T-cell (primary cell): ENCODE results near the gene SLC6A11. TPM values are rescaled to one million over a fixed set of nuclear protein-coding genes. Genes with fewer than 3 reads are reported as not detected.

Source experiments
- ATAC-seq, 4 experiments: fragments of 200-7000 bp in 3 of 4; fragments of 150-1000 bp in 1 of 4; cut with Tn5 transposase; replicated peaks in 1 of 4; 1 replicate in 3 of 4; 2 replicates in 1 of 4; pipeline ENCODE4 v1.10.0; 2021; ENCODE audit warnings: moderate library complexity in 3 of 4, mild to moderate bottlenecking in 2 of 4, moderate number of reproducible peaks in 1 of 4
- CTCF ChIA-PET, 2 donors: fragments of 300-600 bp; sonication (Branson Sonifier 250); formaldehyde crosslinking; loops; one replicate each; lab custom pipeline; 2022; ENCODE audit warnings: antibody characterized with exemption in 2 of 2; lab: Charles Lee
- POLR2A ChIA-PET, 2 donors: fragments of 300-600 bp; sonication (Branson Sonifier 250); formaldehyde crosslinking; loops; one replicate each; lab custom pipeline; 2022; ENCODE audit warnings: antibody characterized with exemption in 2 of 2; lab: Charles Lee
- DNase-seq, 35 experiments: peaks; one replicate each; pipeline versions ENCODE4 v3.0.0 to v3.0.0-alpha.2; 2013 to 2023
- H3K27ac ChIP-seq: one replicate; pipeline ENCODE4 v1.5.1; 2013; ENCODE audit warnings: low read length
- H3K27me3 ChIP-seq, 2 experiments: replicated peaks in 1 of 2; 1 replicate in 1 of 2; 2 replicates in 1 of 2; pipeline versions ENCODE4 v1.6.1 to v1.7.0; 2013; ENCODE audit warnings: low read length in 1 of 2, mixed read lengths in 1 of 2; ENCODE audit not compliant: control insufficient read depth in 2 of 2, insufficient read depth in 2 of 2; ENCODE audit errors: extremely low read depth in 1 of 2
- H3K36me3 ChIP-seq, 2 donors: 1 replicate in 1 of 2; 2 replicates in 1 of 2; pipeline versions ENCODE4 v1.6.1 to v1.7.0; 2013; ENCODE audit warnings: low read length in 1 of 2; ENCODE audit not compliant: control insufficient read depth in 2 of 2, insufficient read depth in 1 of 2; ENCODE audit errors: extremely low read depth in 1 of 2
- H3K4me1 ChIP-seq, 2 experiments: 1 replicate in 1 of 2; 2 replicates in 1 of 2; pipeline versions ENCODE4 v1.6.1 to v1.7.0; 2013; ENCODE audit warnings: low read length in 2 of 2, mixed read lengths in 1 of 2; ENCODE audit not compliant: insufficient read depth in 2 of 2, control insufficient read depth in 1 of 2; ENCODE audit errors: extremely low read depth in 1 of 2
- H3K4me3 ChIP-seq, 2 donors: 1 replicate in 1 of 2; 2 replicates in 1 of 2; pipeline versions ENCODE4 v1.5.1 to v1.7.0; 2013; ENCODE audit warnings: mild to moderate bottlenecking in 2 of 2, low read length in 1 of 2, moderate library complexity in 1 of 2; ENCODE audit not compliant: control insufficient read depth in 1 of 2; ENCODE audit errors: extremely low read depth in 1 of 2
- H3K9me3 ChIP-seq: 2 replicates; pipeline ENCODE4 v1.7.0; 2013
- H3K27ac Mint-ChIP-seq, 2 donors: one replicate each; pipeline ENCODE4 v1.8.0; 2020 to 2021; ENCODE audit warnings: mild to moderate bottlenecking in 2 of 2, mixed read lengths in 2 of 2
- H3K27me3 Mint-ChIP-seq, 2 donors: one replicate each; pipeline ENCODE4 v1.8.0; 2021 to 2022; ENCODE audit warnings: mixed read lengths in 2 of 2
- H3K36me3 Mint-ChIP-seq: one replicate; pipeline ENCODE4 v1.8.0; 2021; ENCODE audit warnings: mixed read lengths
- H3K4me1 Mint-ChIP-seq, 3 donors: one replicate each; pipeline ENCODE4 v1.8.0; 2020 to 2022; ENCODE audit warnings: mixed read lengths in 3 of 3, mild to moderate bottlenecking in 1 of 3
- H3K4me3 Mint-ChIP-seq, 3 donors: one replicate each; pipeline ENCODE4 v1.8.0; 2020 to 2022; ENCODE audit warnings: mild to moderate bottlenecking in 3 of 3, mixed read lengths in 3 of 3, moderate library complexity in 3 of 3
- H3K9me3 Mint-ChIP-seq, 3 donors: one replicate each; pipeline ENCODE4 v1.8.0; 2020 to 2022; ENCODE audit warnings: mixed read lengths in 3 of 3
- WGBS: methylation state at CpG from one replicate; pipeline ENCODE4 v1.1.5; 2013; ENCODE audit warnings: missing lambda C conversion rate; ENCODE audit not compliant: insufficient coverage; 5-methylcytosine and 5-hydroxymethylcytosine counted together
- total RNA-seq, 35 experiments: library from RNA in 6 of 35; stranded (reverse) in 6 of 35; fragments of 120-200 nt in 1 of 35; gene quantifications; one replicate each; pipeline versions ENCODE4 v1.2.1 to v1.2.4 and lab custom pipeline; 2013 to 2026

Gene SLC6A11
- total RNA-seq, 5 donors from 2014 or later (not counting 1 experiment from before 2014, with no cell fraction given): not detected

- ATAC-seq (no peak), DNase-seq (no peak)
- POLR2A ChIA-PET: no interaction called here
- CTCF ChIA-PET: no interaction called here
- no peak overlapping the region for H3K4me3 ChIP-seq
- no peaks in the 10 kb centered on the region for H3K36me3 ChIP-seq
- Mint-ChIP-seq H3K4me1 (no peaks in the 10 kb centered on the region), H3K4me3 (no peak overlapping the region), H3K27me3 (peaks cover 27 to 41% of the 10 kb centered on the region in 2 donors), H3K9me3 (peaks cover 0 to 8% (median 0%) of the 10 kb centered on the region in 3 donors), H3K36me3 (no peaks in the 10 kb centered on the region), H3K27ac (no peak overlapping the region)
- 38% methylated on average over 14 of the region's 16 CpGs for WGBS
- H3K9me3 ChIP-seq: no peaks in the 10 kb centered on the region
- no peaks in the 10 kb centered on the region for H3K4me1 ChIP-seq
- H3K27ac ChIP-seq: no peak overlapping the region
- H3K27me3 ChIP-seq: peaks cover 0 to 44% of the 10 kb centered on the region in 2 experiments
These were observed 43.5 kb upstream of the SLC6A11 start for GRCh38 chr3:10772271-10773161.

DNA sequence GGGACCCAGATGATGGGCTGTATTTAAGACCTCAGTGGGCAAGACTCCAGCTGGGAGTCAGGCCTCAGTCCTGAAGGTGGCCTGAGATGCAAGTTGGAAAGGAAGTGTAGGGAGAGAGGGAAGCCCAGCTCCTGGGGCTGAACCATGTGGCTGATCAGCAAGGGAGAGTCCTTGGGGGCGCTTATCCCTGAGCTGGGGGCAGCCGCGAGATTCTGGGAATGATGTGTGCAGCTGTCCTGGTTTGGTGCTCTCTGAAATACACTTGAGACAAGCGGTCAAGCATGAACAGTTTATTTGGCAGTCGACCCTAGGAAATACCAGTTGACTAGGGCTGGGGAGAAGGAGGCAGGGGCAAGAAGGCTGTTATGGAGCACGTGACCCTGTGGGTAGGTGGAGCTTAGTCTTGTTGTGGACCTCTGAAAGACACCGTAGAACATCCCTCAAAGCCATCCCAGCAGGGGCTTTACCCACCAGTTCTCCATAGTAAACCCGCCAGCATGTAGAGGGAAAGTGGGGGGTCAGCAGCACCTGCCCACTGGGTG, 41.8 kb upstream of the SLC6A11 start:
- Mint-ChIP-seq H3K27ac (no peak overlapping the region), H3K27me3 (peaks cover 23 to 44% of the 10 kb centered on the region in 2 donors), H3K36me3 (no peaks in the 10 kb centered on the region), H3K9me3 (peaks cover 0 to 8% (median 0%) of the 10 kb centered on the region in 3 donors), H3K4me3 (no peak overlapping the region), H3K4me1 (no peaks in the 10 kb centered on the region)
- Histone ChIP-seq H3K9me3 (no peaks in the 10 kb centered on the region), H3K4me3 (no peak overlapping the region), H3K4me1 (no peaks in the 10 kb centered on the region), H3K27ac (no peak overlapping the region), H3K27me3 (peaks cover 0 to 44% of the 10 kb centered on the region in 2 experiments), H3K36me3 (no peaks in the 10 kb centered on the region)
- 84% methylated on average over 5 of the region's 8 CpGs for WGBS
- ATAC-seq (no peak), DNase-seq (no peak)
- CTCF ChIA-PET: no interaction called here
- POLR2A ChIA-PET: no interaction called here

DNA sequence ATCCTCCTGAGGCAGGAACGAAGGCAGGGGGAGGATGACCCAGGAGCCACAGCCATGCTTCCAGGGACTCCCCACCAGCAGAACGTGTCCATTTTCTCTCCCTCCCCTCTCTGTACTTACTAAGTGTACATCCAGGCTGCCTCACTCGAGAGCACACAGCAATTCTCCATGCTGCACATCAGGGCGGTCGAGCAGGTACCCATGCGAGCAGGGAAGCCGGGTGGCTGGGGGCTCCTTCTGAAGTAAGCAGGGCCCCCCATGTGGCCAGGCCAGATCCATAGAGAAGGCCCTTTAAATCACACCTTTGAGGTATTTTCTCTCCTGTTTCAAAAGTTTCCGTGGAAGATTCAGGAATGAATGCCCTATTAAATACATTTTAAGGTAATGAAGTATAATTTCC, 41.2 kb upstream of the SLC6A11 start:
- H3K4me1 ChIP-seq: no peaks in the 10 kb centered on the region
- no peak overlapping the region for H3K27ac Mint-ChIP-seq
- WGBS: 85% methylated on average over 4 of the region's 8 CpGs
- H3K36me3 Mint-ChIP-seq: no peaks in the 10 kb centered on the region
- H3K4me3 ChIP-seq: no peak overlapping the region
- peaks cover 0 to 8% (median 0%) of the 10 kb centered on the region in 3 donors for H3K9me3 Mint-ChIP-seq
- H3K9me3 ChIP-seq: no peaks in the 10 kb centered on the region
- peaks cover 0 to 48% of the 10 kb centered on the region in 2 experiments for H3K27me3 ChIP-seq
- H3K27me3 Mint-ChIP-seq: peaks cover 26 to 49% of the 10 kb centered on the region in 2 donors
- ChIA-PET CTCF (no interaction called here), POLR2A (no interaction called here)
- no peak for ATAC-seq
- no peaks in the 10 kb centered on the region for H3K36me3 ChIP-seq
- no peaks in the 10 kb centered on the region for H3K4me1 Mint-ChIP-seq
- H3K4me3 Mint-ChIP-seq: no peak overlapping the region
- no peak for DNase-seq
- no peak overlapping the region for H3K27ac ChIP-seq

DNA sequence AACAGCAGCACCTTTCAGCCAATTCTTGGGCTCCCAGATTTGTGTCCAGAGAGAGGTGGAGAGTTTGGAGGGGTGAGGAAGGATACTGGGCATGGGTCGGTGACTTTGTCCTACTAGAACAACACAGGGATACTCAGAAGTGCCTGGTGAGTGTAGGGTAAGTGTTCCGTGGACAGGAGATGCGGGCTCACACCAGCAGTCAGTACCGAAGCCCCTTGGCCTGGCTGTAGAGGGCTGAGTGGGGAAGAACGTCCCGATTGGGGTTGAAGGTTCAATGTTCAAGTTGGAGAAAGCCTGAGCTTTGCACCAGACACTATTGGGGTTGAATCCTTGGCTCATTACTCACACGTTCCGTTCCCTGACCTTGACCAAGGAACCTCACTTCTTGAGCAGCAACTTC, 40.8 kb upstream of the SLC6A11 start:
- peaks cover 31 to 51% of the 10 kb centered on the region in 2 donors for H3K27me3 Mint-ChIP-seq
- H3K4me3 Mint-ChIP-seq: no peak overlapping the region
- no peak for DNase-seq
- H3K4me1 Mint-ChIP-seq: no peaks in the 10 kb centered on the region
- 83% methylated on average over 6 of the region's 8 CpGs for WGBS
- Histone ChIP-seq H3K4me1 (no peaks in the 10 kb centered on the region), H3K27me3 (peaks cover 0 to 48% of the 10 kb centered on the region in 2 experiments), H3K9me3 (no peaks in the 10 kb centered on the region), H3K27ac (no peak overlapping the region), H3K4me3 (no peak overlapping the region), H3K36me3 (no peaks in the 10 kb centered on the region)
- no peaks in the 10 kb centered on the region for H3K36me3 Mint-ChIP-seq
- no peak overlapping the region for H3K27ac Mint-ChIP-seq
- ATAC-seq: no peak
- ChIA-PET CTCF (no interaction called here), POLR2A (no interaction called here)
- H3K9me3 Mint-ChIP-seq: peaks cover 0 to 8% (median 0%) of the 10 kb centered on the region in 3 donors

- no peak overlapping the region for H3K4me3 ChIP-seq
- Mint-ChIP-seq H3K27me3 (peaks cover 36 to 50% of the 10 kb centered on the region in 2 donors), H3K36me3 (no peaks in the 10 kb centered on the region), H3K4me3 (no peak overlapping the region), H3K4me1 (no peaks in the 10 kb centered on the region), H3K27ac (no peak overlapping the region), H3K9me3 (peaks cover 0 to 8% (median 0%) of the 10 kb centered on the region in 3 donors)
- ChIA-PET POLR2A (no interaction called here), CTCF (no interaction called here)
- H3K4me1 ChIP-seq: no peaks in the 10 kb centered on the region
- no peak for ATAC-seq
- 85% methylated on average over 1 of the region's 3 CpGs for WGBS
- no peak for DNase-seq
- peaks cover 0 to 43% of the 10 kb centered on the region in 2 experiments for H3K27me3 ChIP-seq
- no peaks in the 10 kb centered on the region for H3K9me3 ChIP-seq
- H3K27ac ChIP-seq: no peak overlapping the region
- H3K36me3 ChIP-seq: no peaks in the 10 kb centered on the region
These were observed 40.2 kb upstream of the SLC6A11 start for GRCh38 chr3:10775828-10776227.

GRCh38 chr3:10777627-10778026, 38.4 kb upstream of the SLC6A11 start:
- Mint-ChIP-seq H3K36me3 (no peaks in the 10 kb centered on the region), H3K4me1 (no peaks in the 10 kb centered on the region), H3K9me3 (peaks cover 0 to 8% (median 0%) of the 10 kb centered on the region in 3 donors), H3K27ac (no peak overlapping the region), H3K27me3 (peaks cover 44 to 46% of the 10 kb centered on the region in 2 donors), H3K4me3 (no peak overlapping the region)
- H3K36me3 ChIP-seq: no peaks in the 10 kb centered on the region
- POLR2A ChIA-PET: no interaction called here
- H3K27me3 ChIP-seq: peaks cover 0 to 34% of the 10 kb centered on the region in 2 experiments
- CTCF ChIA-PET: no interaction called here
- no peak overlapping the region for H3K4me3 ChIP-seq
- no peak for DNase-seq
- WGBS: no CpG with 5 or more reads among the region's 2 CpGs
- no peak overlapping the region for H3K27ac ChIP-seq
- no peaks in the 10 kb centered on the region for H3K4me1 ChIP-seq
- ATAC-seq: no peak
- H3K9me3 ChIP-seq: no peaks in the 10 kb centered on the region
